Endothelial cell of umbilical vein (primary cell): ENCODE results near the gene CROCC2. TPM values are rescaled to one million over a fixed set of nuclear protein-coding genes. Genes with fewer than 3 reads are reported as not detected.

Experiments used
- BruUV-seq: library from RNA; stranded (reverse); fragments of 400-500 nt; replicated peaks from 2 replicates; lab custom pipeline; 2021; lab: Mats Ljungman, UMichigan
- CTCF ChIA-PET: fragments of 300-600, 350-600 bp; sonication (Branson Sonifier 250); formaldehyde crosslinking; loops from one replicate; lab custom pipeline; 2021; ENCODE audit warnings: antibody characterized with exemption, inconsistent platforms; lab: Charles Lee
- POLR2A ChIA-PET: fragments of 300-600, 350-600 bp; sonication (Branson Sonifier 250); formaldehyde crosslinking; loops from one replicate; lab custom pipeline; 2021; ENCODE audit warnings: antibody characterized with exemption, inconsistent platforms; lab: Charles Lee
- DNase-seq: peaks from one replicate; pipeline ENCODE4 v3.0.0-alpha.2; 2011; ENCODE audit warnings: low read depth, low spot score
- FAIRE-seq: peaks from 2 replicates; lab custom pipeline; 2011; peaks lifted over from hg19 to GRCh38; lab: Jason Lieb, UNC
- H2AFZ ChIP-seq: 2 replicates; pipeline ENCODE4 v1.6.0; 2012; ENCODE audit warnings: low read depth, low read length, control low read depth, inconsistent platforms
- H3K27ac ChIP-seq: 2 replicates; pipeline ENCODE4 v1.5.1; 2011; ENCODE audit warnings: low read depth, mild to moderate bottlenecking, control low read depth, low read length, moderate library complexity; ENCODE audit not compliant: insufficient read depth
- H3K27me3 ChIP-seq, 2 experiments: 2 replicates each; pipeline versions ENCODE4 v1.6.0 to v1.6.1; 2011; ENCODE audit warnings: low read length in 2 of 2, mixed read lengths in 1 of 2; ENCODE audit not compliant: control insufficient read depth in 2 of 2, insufficient read depth in 2 of 2
- H3K36me3 ChIP-seq, 2 experiments: 2 replicates in 1 of 2; 3 replicates in 1 of 2; pipeline ENCODE4 v1.5.1; 2011; ENCODE audit warnings: low read length in 2 of 2, mild to moderate bottlenecking in 1 of 2, moderate library complexity in 1 of 2; ENCODE audit not compliant: control insufficient read depth in 2 of 2, insufficient read depth in 2 of 2; ENCODE audit errors: extremely low read depth in 1 of 2
- H3K4me1 ChIP-seq: 3 replicates; pipeline ENCODE4 v1.5.1; 2011; ENCODE audit warnings: mild to moderate bottlenecking, low read length; ENCODE audit not compliant: control insufficient read depth, insufficient read depth; ENCODE audit errors: extremely low read depth
- H3K4me2 ChIP-seq: 2 replicates; pipeline ENCODE4 v1.6.1; 2011; ENCODE audit warnings: low read length, control low read depth, mixed read lengths; ENCODE audit not compliant: insufficient read depth
- H3K4me3 ChIP-seq, 3 experiments: fragments of 200-600 bp in 1 of 3; sonication (generic), shearing (Covaris generic) in 1 of 3; replicated peaks in 1 of 3; 2 replicates each; pipeline ENCODE4 v1.5.1; 2011 to 2016; ENCODE audit warnings: control low read depth in 3 of 3, low read length in 3 of 3, mild to moderate bottlenecking in 2 of 3, inconsistent platforms in 1 of 3, low read depth in 1 of 3, moderate library complexity in 1 of 3; ENCODE audit not compliant: insufficient read depth in 1 of 3
- H3K79me2 ChIP-seq: 2 replicates; pipeline ENCODE4 v1.6.0; 2012; ENCODE audit warnings: low read length, inconsistent platforms; ENCODE audit not compliant: control insufficient read depth, insufficient read depth
- H3K9ac ChIP-seq: replicated peaks from 2 replicates; pipeline ENCODE3; 2011; ENCODE audit warnings: low read length, control low read depth; ENCODE audit not compliant: insufficient read depth; ENCODE audit errors: extremely low read depth
- H3K9me1 ChIP-seq: replicated peaks from 3 replicates; pipeline ENCODE4 v1.6.0; 2011; ENCODE audit warnings: mild to moderate bottlenecking, low read length; ENCODE audit not compliant: control insufficient read depth, insufficient read depth; ENCODE audit errors: extremely low read depth
- H3K9me3 ChIP-seq: replicated peaks from 2 replicates; pipeline ENCODE4 v1.5.1; 2012; ENCODE audit warnings: low read length, inconsistent platforms; ENCODE audit not compliant: control insufficient read depth, insufficient read depth
- H4K20me1 ChIP-seq: replicated peaks from 2 replicates; pipeline ENCODE3; 2011; ENCODE audit warnings: mild to moderate bottlenecking, low read length; ENCODE audit not compliant: control insufficient read depth, insufficient read depth; ENCODE audit errors: extremely low read depth
- CTCF ChIP-seq, 2 donors: IDR thresholded peaks; 1 replicate in 1 of 2; 2 replicates in 1 of 2; pipeline ENCODE4 v1.5.1; 2011; ENCODE audit warnings: low read length in 2 of 2, mild to moderate bottlenecking in 2 of 2, moderate library complexity in 2 of 2, control low read depth in 1 of 2, inconsistent platforms in 1 of 2, low read depth in 1 of 2; ENCODE audit not compliant: insufficient read depth in 1 of 2; ENCODE audit errors: extremely low read depth in 1 of 2
- EZH2 ChIP-seq: IDR thresholded peaks from 2 replicates; pipeline ENCODE4 v1.6.1; 2012; ENCODE audit warnings: borderline replicate concordance, low read depth, mild to moderate bottlenecking, moderate library complexity, low read length, inconsistent platforms; ENCODE audit not compliant: severe bottlenecking
- FOS ChIP-seq: IDR thresholded peaks from 2 replicates; pipeline ENCODE4 v1.6.1; 2011; ENCODE audit warnings: mild to moderate bottlenecking, low read length, moderate library complexity, borderline replicate concordance; ENCODE audit not compliant: insufficient read depth
- GATA2 ChIP-seq: IDR thresholded peaks from 2 replicates; pipeline ENCODE4 v1.7.0; 2011; ENCODE audit warnings: low read depth, mild to moderate bottlenecking, moderate library complexity, mixed read lengths, low read length; ENCODE audit not compliant: insufficient read length, insufficient read depth
- JUN ChIP-seq: IDR thresholded peaks from 2 replicates; pipeline ENCODE4 v1.6.1; 2011; ENCODE audit warnings: borderline replicate concordance, low read depth; ENCODE audit not compliant: insufficient read length, insufficient read depth
- MAX ChIP-seq: IDR thresholded peaks from 2 replicates; pipeline ENCODE4 v1.6.1; 2011; ENCODE audit not compliant: insufficient read depth, insufficient read length
- MYC ChIP-seq: IDR thresholded peaks from one replicate; pipeline ENCODE4 v1.6.1; 2011; ENCODE audit warnings: mild to moderate bottlenecking, low read depth, low read length
- POLR2A ChIP-seq: IDR thresholded peaks from 2 replicates; pipeline ENCODE4 v1.6.1; 2012; ENCODE audit warnings: low read depth, mild to moderate bottlenecking, control low read depth, low read length
- dilution Hi-C: fragments of 300-500 bp; cut with MboI; formaldehyde crosslinking; loops from one replicate; pipeline ENCODE4 v1.15.0; 2019; ENCODE audit warnings: low sequenced_read_pairs; ENCODE audit not compliant: extremely low pct_ligation_motif_present
- intact Hi-C: fragments of 100-400 bp; cut with micrococcal nuclease; formaldehyde crosslinking; loops from one replicate; pipeline ENCODE4 v1.10.0; 2022
- polyA plus RNA-seq, 4 experiments: library from polyadenylated mRNA; depleted of rRNA in 3 of 4; stranded (reverse) in 3 of 4; unstranded in 1 of 4; fragments of >200 nt; gene quantifications; 2 replicates each; pipeline versions ENCODE4 v1.2.1 to v1.2.3, GENCODE V29; 2011 to 2012; ENCODE audit warnings: missing spikeins in 1 of 4
- total RNA-seq: library from RNA; stranded (reverse); gene quantifications from 2 replicates; pipeline ENCODE4 v1.2.3, GENCODE V29; 2021

Gene CROCC2
- total and polyA plus RNA-seq, 2 donors (not counting 3 experiments of a cell fraction or from before 2014, with no cell fraction given), result not detected

- Histone ChIP-seq H3K27me3 (no peaks in the 10 kb centered on the region), H3K4me2 (no peak overlapping the region), H4K20me1 (no peaks in the 10 kb centered on the region), H2AFZ (no peak overlapping the region), H3K36me3 (no peaks in the 10 kb centered on the region), H3K4me3 (no peak overlapping the region), H3K4me1 (no peaks in the 10 kb centered on the region), H3K9me3 (no peaks in the 10 kb centered on the region), H3K79me2 (no peaks in the 10 kb centered on the region), H3K9me1 (no peaks in the 10 kb centered on the region), H3K27ac (no peak overlapping the region), H3K9ac (no peak overlapping the region)
- no peak for TF ChIP-seq MAX
- TF ChIP-seq MYC, result no peak
- TF ChIP-seq GATA2, result no peak
- TF ChIP-seq EZH2, result no peak
- no peak for TF ChIP-seq POLR2A
- TF ChIP-seq FOS, result no peak
- no peak for TF ChIP-seq CTCF (IDR thresholded peaks at IDR 0.05; ENCODE audit: extremely low read depth in 1 of 2, insufficient read depth in 1 of 2, low read depth in 1 of 2, low read length in 2 of 2)
- TF ChIP-seq JUN, result no peak
- ChIA-PET POLR2A (no interaction called here), CTCF (interaction anchor here (1.1 to 3.6 kb wide), 3 partner anchors 9 to 12 kb away, joined by 3 to 18 read pairs (median 6); no protein-coding TSS in a partner anchor)
- intact Hi-C loops (no loop called here), dilution Hi-C loops (no loop called here)
- DNase-seq (no peak), FAIRE-seq (no peak)
- BruUV-seq, result no TSS peak
Observed at GRCh38 chr2:240904216-240905175, 1.6 kb upstream of the CROCC2 start.
